Inflammatory macrophage (primary cell): ENCODE measurements around the gene OR13C2.
"Not testable (repeated sequence)": the region's sequence is repeated elsewhere in the genome, so short reads cannot be mapped to it uniquely, and the experiment has no call there.

Source experiments
- DNase-seq, 2 donors: peaks; one replicate each; pipeline ENCODE4 v3.0.0-alpha.2; 2020 to 2022
- total RNA-seq, 18 experiments: gene quantifications; one replicate each; lab custom pipeline; 2026; ENCODE audit warnings: mixed read lengths in 6 of 18, inconsistent platforms in 2 of 18; lab: John Stamatoyannopoulos, UW

OR13C2 gene, protein sequence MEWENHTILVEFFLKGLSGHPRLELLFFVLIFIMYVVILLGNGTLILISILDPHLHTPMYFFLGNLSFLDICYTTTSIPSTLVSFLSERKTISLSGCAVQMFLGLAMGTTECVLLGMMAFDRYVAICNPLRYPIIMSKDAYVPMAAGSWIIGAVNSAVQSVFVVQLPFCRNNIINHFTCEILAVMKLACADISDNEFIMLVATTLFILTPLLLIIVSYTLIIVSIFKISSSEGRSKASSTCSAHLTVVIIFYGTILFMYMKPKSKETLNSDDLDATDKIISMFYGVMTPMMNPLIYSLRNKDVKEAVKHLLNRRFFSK
- total RNA-seq, result 0 to 0.03 (median 0) reads per million in 18 experiments

- not testable (repeated sequence) for DNase-seq
Observed at GRCh38 chr9:104605527-104605926, at the start of gene OR13C2. Gene OR13C2 (minus strand): TSS chr9:104605627. CDS start chr9:104605627, 0 bp downstream.

DNA sequence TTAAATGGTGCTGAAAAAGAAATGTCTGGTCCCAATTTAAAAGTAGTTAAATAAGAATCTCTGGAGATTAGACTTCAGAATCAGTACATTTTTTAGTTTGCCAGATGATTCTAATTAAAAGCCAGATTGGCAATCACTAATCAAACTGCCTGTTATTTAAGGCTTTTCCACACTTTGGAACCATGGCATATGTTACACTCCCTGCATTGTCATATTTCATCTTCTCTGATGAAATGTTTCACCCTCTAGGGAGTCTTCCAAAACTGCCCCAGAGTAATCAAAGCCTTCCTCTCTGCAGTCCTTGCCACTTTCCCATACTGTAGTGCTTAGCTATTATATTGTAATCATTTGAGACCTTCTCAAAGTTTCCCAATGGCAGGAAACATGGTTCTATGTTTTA lies 30.0 kb upstream of the OR13C2 start:
- DNase-seq, result no peak

GRCh38 chr9:104633976-104634520 lies 28.6 kb upstream of the OR13C2 start:
- DNase-seq, result no peak

DNA sequence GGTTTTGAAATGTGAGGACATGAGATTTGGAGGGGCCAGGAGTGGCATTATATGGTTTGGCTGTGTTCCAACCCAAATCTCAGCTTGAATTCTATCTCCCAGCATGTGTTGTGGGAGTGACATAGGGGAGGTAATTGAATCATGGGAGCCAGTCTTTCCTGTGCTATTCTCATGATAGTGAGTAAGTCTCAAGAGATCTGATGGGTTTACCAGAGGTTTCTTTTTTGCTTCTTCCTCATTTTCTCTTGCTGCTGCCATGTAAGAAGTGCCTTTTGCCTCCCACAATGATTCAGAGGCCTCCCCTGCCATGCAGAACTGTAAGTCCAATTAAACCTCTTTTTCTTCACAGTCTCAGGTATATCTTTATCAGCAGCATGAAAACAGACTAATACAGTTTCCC lies 20.5 kb upstream of the OR13C2 start:
- not testable (repeated sequence) for DNase-seq

GRCh38 chr9:104618104-104618503 lies 12.7 kb upstream of the OR13C2 start, which contains the start of gene OR13C9:
Gene OR13C9 (minus strand): TSS chr9:104618204. CDS start chr9:104618204, 0 bp downstream.
- DNase-seq, result no peak

DNA sequence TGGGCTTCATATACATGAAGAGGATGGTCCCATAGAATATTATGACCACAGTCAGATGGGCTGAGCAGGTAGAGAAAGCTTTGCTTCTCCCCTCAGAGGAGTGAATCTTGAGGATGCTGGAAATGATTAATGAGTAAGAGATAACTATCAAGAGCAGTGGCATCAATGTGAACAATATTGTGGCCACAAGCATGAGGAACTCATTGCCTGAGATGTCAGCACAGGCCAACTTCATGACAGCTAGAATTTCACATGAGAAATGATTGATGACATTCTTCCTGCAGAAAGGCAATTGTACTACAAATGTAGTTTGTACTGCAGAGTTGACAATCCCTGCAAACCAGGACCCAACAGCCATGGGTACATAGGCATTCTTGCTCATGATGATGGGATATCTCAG lies 12.0 kb upstream of the OR13C2 start:
- no peak for DNase-seq

- DNase-seq, result no peak
Observed at GRCh38 chr9:104611213-104611612, 5.8 kb upstream of the OR13C2 start.

- DNase-seq, result no peak
Observed at GRCh38 chr9:104608336-104608735, 2.9 kb upstream of the OR13C2 start.

GRCh38 chr9:104606152-104606551 lies 725 bp upstream of the OR13C2 start:
- no peak for DNase-seq

DNA sequence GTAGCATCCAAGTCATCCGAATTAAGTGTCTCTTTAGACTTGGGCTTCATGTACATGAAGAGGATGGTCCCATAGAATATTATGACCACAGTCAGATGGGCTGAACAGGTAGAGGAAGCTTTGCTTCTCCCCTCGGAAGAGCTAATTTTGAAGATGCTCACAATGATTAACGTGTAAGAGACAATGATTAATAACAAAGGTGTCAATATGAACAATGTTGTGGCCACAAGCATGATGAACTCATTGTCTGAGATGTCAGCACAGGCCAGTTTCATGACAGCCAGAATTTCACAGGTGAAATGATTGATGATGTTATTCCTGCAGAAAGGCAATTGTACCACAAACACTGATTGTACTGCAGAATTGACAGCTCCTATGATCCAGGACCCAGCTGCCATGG lies 626 bp downstream of the OR13C2 start:
- no peak for DNase-seq

DNA sequence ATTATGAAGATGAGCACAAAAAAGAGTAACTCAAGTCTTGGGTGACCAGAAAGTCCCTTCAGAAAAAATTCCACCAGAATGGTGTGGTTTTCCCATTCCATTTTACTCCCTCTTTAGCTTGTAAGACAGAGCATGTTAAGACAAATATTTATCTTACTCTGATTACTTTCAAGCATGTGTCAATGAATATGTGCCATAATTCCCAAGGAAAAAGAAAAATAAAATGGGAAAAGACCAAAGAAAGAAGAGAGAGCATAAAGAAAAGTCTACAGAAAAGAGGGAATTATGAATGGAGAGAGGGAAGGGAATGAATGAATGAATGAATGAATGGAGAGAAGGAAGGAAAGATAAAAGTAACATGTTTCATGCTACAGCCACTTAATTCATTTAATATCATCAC lies 6.1 kb downstream of the OR13C2 start, which contains the start of gene OR13C5:
OR13C5 (minus strand) TSS at position 101 of the 400 bp plus-strand sequence; CDS start at position 101, 0 bp downstream.
- DNase-seq, result not testable (repeated sequence)

GRCh38 chr9:104598749-104599148 lies 6.7 kb downstream of the OR13C2 start:
- not testable (repeated sequence) for DNase-seq

DNA sequence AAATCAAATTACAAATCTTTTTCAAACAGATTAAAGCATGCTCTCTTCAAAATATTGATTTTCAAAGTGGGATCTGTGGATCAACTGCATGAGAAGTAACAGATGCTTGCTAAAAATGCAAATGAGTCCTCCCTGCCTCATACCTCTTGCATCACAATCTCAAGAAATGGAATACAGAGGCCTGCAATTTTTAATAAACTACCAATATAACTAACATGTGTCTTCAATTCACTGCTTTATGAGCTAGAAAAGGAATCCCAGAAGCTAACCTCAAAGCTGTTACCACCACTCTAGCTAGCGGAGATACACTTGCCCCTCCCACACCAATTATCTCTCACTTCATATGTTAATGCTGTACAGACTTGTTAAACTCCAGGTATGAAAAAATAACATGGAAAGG lies 15.8 kb downstream of the OR13C2 start:
- no peak for DNase-seq

GRCh38 chr9:104586496-104587180 lies 18.8 kb downstream of the OR13C2 start:
- DNase-seq, result peak in 1 of 2 donors; percentile 22

DNA sequence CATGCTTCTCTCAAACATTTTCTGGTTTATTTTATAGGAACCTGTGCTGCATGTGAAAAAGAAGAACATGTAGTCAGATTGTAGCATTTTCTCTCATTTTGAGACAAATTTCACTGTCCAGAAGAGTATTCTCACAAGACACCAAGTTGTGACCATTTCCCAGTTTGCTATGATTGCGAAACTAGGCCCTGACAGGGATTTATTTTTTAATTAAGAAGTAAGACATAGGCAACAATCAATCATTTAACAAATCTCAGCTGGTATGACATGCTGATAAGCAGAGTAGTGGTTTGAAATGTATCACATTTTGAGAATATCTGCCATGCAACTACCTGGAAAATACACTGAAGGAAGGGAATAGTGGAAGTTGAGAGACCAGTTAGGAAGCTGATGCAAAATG lies 24.9 kb downstream of the OR13C2 start:
- no peak for DNase-seq

DNA sequence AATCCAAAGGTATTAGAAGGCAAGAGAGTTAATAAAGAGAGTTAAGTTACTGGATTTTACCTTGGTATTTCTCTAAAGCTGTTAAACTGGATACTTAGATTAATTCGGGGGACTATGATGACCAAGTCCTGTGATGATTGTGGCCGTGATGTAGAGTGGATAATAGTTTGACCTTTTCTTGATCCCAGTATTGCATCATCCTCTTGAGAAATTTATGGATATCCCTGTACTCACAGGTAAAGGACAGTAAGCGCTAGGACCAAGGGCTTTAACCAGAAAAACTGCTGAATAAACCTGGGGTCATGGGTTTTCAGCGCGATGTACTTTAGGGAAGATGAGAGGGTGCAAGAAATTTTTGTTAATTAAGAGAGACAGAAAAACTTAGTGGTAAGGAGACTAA lies 28.2 kb downstream of the OR13C2 start:
- no peak for DNase-seq

- DNase-seq, result no peak
Observed at GRCh38 chr9:104575456-104575855, 30.0 kb downstream of the OR13C2 start.

GRCh38 chr9:104572612-104573011 lies 32.8 kb downstream of the OR13C2 start:
- no peak for DNase-seq

- no peak for DNase-seq
Observed at GRCh38 chr9:104568868-104569267, 36.6 kb downstream of the OR13C2 start, which contains the start of gene OR13C8. Gene OR13C8 (plus strand): TSS chr9:104569168. CDS start chr9:104569168, 0 bp downstream.

DNA sequence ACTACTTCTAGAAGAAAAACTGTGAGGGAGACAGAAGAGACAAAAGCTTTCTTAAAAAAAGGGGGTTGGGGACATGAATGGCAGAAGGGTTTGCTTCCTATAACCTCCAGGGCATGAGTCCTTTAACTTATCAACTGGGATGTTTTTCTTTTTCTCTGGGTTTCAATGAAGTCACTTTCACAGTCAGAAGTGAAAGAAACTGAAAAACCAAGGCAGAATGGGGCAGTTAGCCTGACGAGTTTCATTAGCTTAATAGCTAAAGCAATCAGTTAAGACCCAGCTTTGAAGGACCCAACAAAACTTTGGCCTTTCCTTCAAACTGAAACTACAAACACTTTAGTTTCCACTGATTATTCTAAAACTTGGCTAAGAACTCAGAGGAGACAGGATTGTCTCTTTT lies 41.1 kb downstream of the OR13C2 start:
- DNase-seq, result no peak

DNA sequence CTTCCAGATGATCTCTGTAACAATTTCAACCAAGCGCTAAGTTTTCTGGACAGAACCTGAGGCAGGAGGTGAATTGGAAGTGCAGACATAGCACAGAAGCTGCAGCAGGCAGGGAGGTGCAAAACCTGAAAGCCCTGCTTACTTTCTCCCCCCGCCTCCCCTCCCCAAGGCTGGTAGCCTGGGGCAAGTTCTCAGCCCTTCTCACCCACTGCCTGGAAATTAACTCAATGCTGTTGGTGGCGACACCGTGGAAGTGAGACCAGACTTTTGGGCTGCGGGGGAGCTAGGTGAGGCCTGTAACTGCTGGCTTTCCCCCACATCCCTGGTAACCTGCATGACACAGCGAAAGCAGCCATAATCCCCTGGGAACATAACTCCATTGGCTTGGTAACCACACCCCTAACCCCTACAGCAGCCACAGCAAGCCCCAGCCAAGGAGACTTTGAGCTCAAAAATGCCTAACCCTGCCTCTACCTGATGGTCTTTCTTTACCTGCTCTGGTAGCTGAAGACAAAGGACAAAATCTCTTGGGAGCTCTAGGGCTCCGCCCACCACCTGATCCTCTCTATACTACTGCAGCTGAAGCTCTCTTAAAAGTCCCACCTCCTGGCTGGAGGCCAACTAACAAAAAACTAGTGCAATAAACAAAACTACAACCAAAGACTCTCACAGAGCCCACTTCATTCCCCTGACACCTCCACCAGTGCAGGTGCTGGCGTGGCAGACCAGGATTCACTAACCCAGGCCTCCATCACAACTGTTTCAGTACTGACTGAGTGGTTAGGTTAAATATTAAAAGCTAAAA lies 48.4 kb downstream of the OR13C2 start:
- no peak for DNase-seq

DNA sequence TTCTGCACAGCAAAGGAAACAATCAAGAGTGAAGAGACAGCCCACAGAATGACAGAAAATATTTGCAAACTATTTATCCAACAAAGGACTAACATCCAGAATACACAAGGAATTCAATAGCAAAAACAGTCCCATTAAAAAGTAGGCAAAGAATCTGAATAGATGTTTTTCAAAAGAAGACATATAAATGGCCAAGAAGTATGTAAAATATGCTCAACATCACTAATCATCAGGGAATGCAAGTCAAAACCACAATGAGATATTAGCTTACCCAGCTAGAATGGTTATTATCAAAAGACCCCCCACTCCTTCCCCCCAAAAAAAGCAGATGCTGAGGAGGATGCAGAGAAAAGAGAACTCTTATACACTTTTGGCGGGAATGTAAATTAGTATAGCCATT lies 49.9 kb downstream of the OR13C2 start:
- DNase-seq, result no peak
